Endothelial cell (in vitro differentiated cells): ENCODE data around the gene DCAF11. TPM values are rescaled to one million over a fixed set of nuclear protein-coding genes. Genes with fewer than 3 reads are reported as not detected.

Experiments
- DNase-seq: peaks from one replicate; pipeline ENCODE4 v3.0.0; 2021; ENCODE audit warnings: low spot score
- H3K27ac Mint-ChIP-seq: one replicate; pipeline ENCODE4 v1.8.0; 2021; ENCODE audit warnings: mixed read lengths, inconsistent platforms; ENCODE audit not compliant: unreplicated experiment
- H3K27me3 Mint-ChIP-seq: one replicate; pipeline ENCODE4 v1.8.0; 2021; ENCODE audit warnings: mild to moderate bottlenecking, moderate library complexity, mixed read lengths, inconsistent platforms; ENCODE audit not compliant: unreplicated experiment
- H3K36me3 Mint-ChIP-seq: one replicate; pipeline ENCODE4 v1.8.0; 2021; ENCODE audit warnings: mild to moderate bottlenecking, low read depth, mixed read lengths, inconsistent platforms; ENCODE audit not compliant: unreplicated experiment
- H3K4me1 Mint-ChIP-seq: one replicate; pipeline ENCODE4 v1.8.0; 2021; ENCODE audit warnings: mild to moderate bottlenecking, mixed read lengths, inconsistent platforms; ENCODE audit not compliant: unreplicated experiment
- H3K4me3 Mint-ChIP-seq: one replicate; pipeline ENCODE4 v1.8.0; 2021; ENCODE audit warnings: mild to moderate bottlenecking, mixed read lengths, inconsistent platforms; ENCODE audit not compliant: unreplicated experiment
- H3K9me3 Mint-ChIP-seq: one replicate; pipeline ENCODE4 v1.8.0; 2021; ENCODE audit warnings: mixed read lengths, inconsistent platforms; ENCODE audit not compliant: unreplicated experiment
- CTCF ChIP-seq: fragments of 200-600 bp; sonication (generic); IDR thresholded peaks from one replicate; pipeline ENCODE4 v1.5.0; 2021; ENCODE audit warnings: antibody characterized with exemption; ENCODE audit not compliant: unreplicated experiment
- total RNA-seq: library from RNA; stranded (reverse); fragmentation: NEBNext Ultra II Directional; extraction: Animal tissue kit (Norgen Biotek cat#: 25700); gene quantifications from one replicate; pipeline ENCODE4 v1.2.1, GENCODE V29; 2021; ENCODE audit not compliant: unreplicated experiment

DCAF11 gene
- total RNA-seq, 1 donor from 2014 or later, result 38.2 TPM

GRCh38 chr14:24082411-24083080 lies 32.0 kb upstream of the DCAF11 start:
- DNase-seq, result no peak
- TF ChIP-seq CTCF, result no peak
- peaks cover 5% of the 10 kb centered on the region for H3K4me1 Mint-ChIP-seq
- H3K36me3 Mint-ChIP-seq, result no peaks in the 10 kb centered on the region
- no peaks in the 10 kb centered on the region for H3K9me3 Mint-ChIP-seq
- H3K27me3 Mint-ChIP-seq, result peaks cover 16% of the 10 kb centered on the region
- no peak overlapping the region for H3K4me3 Mint-ChIP-seq
- H3K27ac Mint-ChIP-seq, result no peak overlapping the region

GRCh38 chr14:24083462-24083861 lies 31.1 kb upstream of the DCAF11 start:
- Mint-ChIP-seq H3K4me1 (peaks cover 5% of the 10 kb centered on the region), H3K9me3 (no peaks in the 10 kb centered on the region), H3K27ac (no peak overlapping the region), H3K4me3 (no peak overlapping the region), H3K36me3 (no peaks in the 10 kb centered on the region), H3K27me3 (peaks cover 15% of the 10 kb centered on the region)
- no peak for DNase-seq
- TF ChIP-seq CTCF, result no peak

- no peak overlapping the region for H3K4me3 Mint-ChIP-seq
These were observed 30.1 kb upstream of the DCAF11 start for GRCh38 chr14:24084440-24084839.

GRCh38 chr14:24085215-24085614 lies 29.4 kb upstream of the DCAF11 start:
- TF ChIP-seq CTCF, result no peak
- Mint-ChIP-seq H3K27me3 (peaks cover 15% of the 10 kb centered on the region), H3K9me3 (no peaks in the 10 kb centered on the region), H3K36me3 (no peaks in the 10 kb centered on the region), H3K4me3 (no peak overlapping the region), H3K4me1 (peaks cover 5% of the 10 kb centered on the region), H3K27ac (no peak overlapping the region)
- no peak for DNase-seq

More at GRCh38 chr14:24084440-24084839, 30.1 kb upstream of the DCAF11 start:
- Mint-ChIP-seq H3K36me3 (no peaks in the 10 kb centered on the region), H3K4me1 (peaks cover 5% of the 10 kb centered on the region), H3K27ac (no peak overlapping the region), H3K27me3 (peaks cover 15% of the 10 kb centered on the region), H3K9me3 (no peaks in the 10 kb centered on the region)
- no peak for TF ChIP-seq CTCF
- no peak for DNase-seq

DNA sequence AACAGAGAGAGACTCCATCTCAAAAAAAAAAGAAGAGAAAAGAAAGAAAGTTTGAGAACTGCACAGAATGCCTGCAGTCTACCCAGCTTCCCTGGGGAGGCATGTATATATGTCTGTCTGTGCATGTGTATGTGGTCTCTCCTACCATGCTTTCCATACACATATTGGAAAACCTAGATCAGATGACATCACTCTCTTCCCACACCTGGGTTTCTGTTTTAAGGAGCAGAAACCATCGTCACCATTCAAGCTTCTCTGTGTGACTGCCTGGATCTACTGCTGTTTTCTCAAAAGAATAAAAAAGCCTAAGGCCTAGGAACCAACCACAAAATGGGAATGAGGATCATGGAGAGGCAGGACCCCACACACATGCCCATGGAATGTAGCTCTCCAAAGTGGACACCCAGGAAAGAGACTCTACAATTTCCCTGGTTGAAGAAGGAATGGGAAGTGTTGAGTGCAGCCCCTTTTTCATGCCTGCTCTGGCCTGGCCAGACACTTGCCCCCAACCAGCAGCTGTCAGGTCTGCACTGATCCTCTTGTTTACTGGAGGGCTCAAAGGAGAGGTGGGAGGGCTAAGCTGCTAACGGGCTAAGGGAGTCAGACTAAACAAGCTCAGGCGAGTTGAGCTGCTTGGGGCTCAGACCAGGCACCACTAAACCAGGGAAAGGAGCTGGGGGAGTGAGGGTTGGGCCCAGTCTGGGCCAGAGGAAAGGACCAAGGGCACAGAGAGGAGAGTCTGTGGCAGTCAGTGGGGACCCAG lies 28.2 kb upstream of the DCAF11 start:
- no peaks in the 10 kb centered on the region for H3K36me3 Mint-ChIP-seq
- DNase-seq, result no peak
- H3K4me1 Mint-ChIP-seq, result peaks cover 7% of the 10 kb centered on the region
- TF ChIP-seq CTCF, result no peak
- H3K9me3 Mint-ChIP-seq, result no peaks in the 10 kb centered on the region
- peaks cover 14% of the 10 kb centered on the region for H3K27me3 Mint-ChIP-seq
- no peak overlapping the region for H3K27ac Mint-ChIP-seq
- no peak overlapping the region for H3K4me3 Mint-ChIP-seq
